Measurements from ENCODE around the gene GPRC5B.

DNA sequence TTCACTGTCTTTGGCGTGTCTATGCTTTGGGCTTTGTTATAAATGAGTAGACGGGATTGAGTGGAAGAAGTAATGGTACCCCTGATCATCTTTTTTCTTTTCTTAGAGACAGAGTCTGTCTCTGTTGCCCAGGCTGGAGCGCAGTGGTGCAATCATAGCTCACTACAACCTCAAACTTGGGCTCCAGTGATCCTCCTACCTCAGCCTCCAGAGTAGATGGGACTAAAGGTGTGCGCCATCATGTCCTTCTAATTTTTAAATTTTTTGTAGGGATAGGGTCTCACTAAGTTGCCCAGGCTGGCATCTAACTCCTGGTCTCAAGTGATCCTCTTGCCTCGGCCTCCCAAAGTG is 14.9 kb upstream of the GPRC5B start:
- TF ChIP-seq, protein P1, sequence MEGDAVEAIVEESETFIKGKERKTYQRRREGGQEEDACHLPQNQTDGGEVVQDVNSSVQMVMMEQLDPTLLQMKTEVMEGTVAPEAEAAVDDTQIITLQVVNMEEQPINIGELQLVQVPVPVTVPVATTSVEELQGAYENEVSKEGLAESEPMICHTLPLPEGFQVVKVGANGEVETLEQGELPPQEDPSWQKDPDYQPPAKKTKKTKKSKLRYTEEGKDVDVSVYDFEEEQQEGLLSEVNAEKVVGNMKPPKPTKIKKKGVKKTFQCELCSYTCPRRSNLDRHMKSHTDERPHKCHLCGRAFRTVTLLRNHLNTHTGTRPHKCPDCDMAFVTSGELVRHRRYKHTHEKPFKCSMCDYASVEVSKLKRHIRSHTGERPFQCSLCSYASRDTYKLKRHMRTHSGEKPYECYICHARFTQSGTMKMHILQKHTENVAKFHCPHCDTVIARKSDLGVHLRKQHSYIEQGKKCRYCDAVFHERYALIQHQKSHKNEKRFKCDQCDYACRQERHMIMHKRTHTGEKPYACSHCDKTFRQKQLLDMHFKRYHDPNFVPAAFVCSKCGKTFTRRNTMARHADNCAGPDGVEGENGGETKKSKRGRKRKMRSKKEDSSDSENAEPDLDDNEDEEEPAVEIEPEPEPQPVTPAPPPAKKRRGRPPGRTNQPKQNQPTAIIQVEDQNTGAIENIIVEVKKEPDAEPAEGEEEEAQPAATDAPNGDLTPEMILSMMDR (IDR thresholded peaks at IDR 0.05), result no peak
- TF ChIP-seq POLR2A (IDR thresholded peaks at IDR 0.05), result no peak
